Measurements from ENCODE around the gene PCSK7. TPM values are rescaled to one million over a fixed set of nuclear protein-coding genes. Genes with fewer than 3 reads are reported as not detected.

Gene PCSK7
- total and polyA plus RNA-seq, 2 donors (not counting 3 experiments of a cell fraction or from before 2014, with no cell fraction given) = 40.8 to 72.7 TPM

GRCh38 chr11:117201658-117202305, 30.1 kb downstream of the PCSK7 start:
- Histone ChIP-seq H4K20me1 (replicated peaks; ENCODE audit: control insufficient read depth, extremely low read depth, insufficient read depth, low read length) (no peaks in the 10 kb centered on the region), H3K4me1 (ENCODE audit: control insufficient read depth, extremely low read depth, insufficient read depth, low read length) (peaks cover 9% of the 10 kb centered on the region), H2AFZ (ENCODE audit: low read depth, low read length) (no peak overlapping the region), H3K9me1 (replicated peaks; ENCODE audit: control insufficient read depth, extremely low read depth, insufficient read depth, low read length) (no peaks in the 10 kb centered on the region), H3K36me3 (ENCODE audit: control insufficient read depth in 2 of 2, extremely low read depth in 1 of 2, insufficient read depth in 2 of 2, low read length in 2 of 2) (peaks cover 0 to 4% of the 10 kb centered on the region in 2 experiments), H3K79me2 (ENCODE audit: control insufficient read depth, insufficient read depth, low read length) (no peaks in the 10 kb centered on the region), H3K4me2 (ENCODE audit: insufficient read depth, low read length) (no peak overlapping the region), H3K27me3 (ENCODE audit: control insufficient read depth in 2 of 2, insufficient read depth in 2 of 2, low read length in 2 of 2) (no peaks in the 10 kb centered on the region), H3K4me3 (replicated peaks in 1 of 3; ENCODE audit: insufficient read depth in 1 of 3, low read depth in 1 of 3, low read length in 3 of 3) (no peak overlapping the region), H3K9me3 (replicated peaks; ENCODE audit: control insufficient read depth, insufficient read depth, low read length) (no peaks in the 10 kb centered on the region), H3K9ac (replicated peaks; ENCODE audit: extremely low read depth, insufficient read depth, low read length) (no peak overlapping the region), H3K27ac (ENCODE audit: insufficient read depth, low read depth, low read length) (no peak overlapping the region)
- no peak for DNase-seq (ENCODE audit: low read depth, low spot score)
- FAIRE-seq = no peak
- ChIA-PET POLR2A (interaction anchor here (0.7 kb wide), 1 partner anchor 414 kb away, joined by 3 read pairs; the partner anchor contains the start of gene ZPR1), CTCF (interaction anchor here (0.8 to 1.6 kb wide), 3 partner anchors 20 to 30 kb away, joined by 3 to 6 read pairs (median 3); partner anchors contain the start of gene PCSK7)
- TF ChIP-seq POLR2AphosphoS5 (IDR thresholded peaks at IDR 0.05; ENCODE audit: insufficient read depth, low read depth, low read length) (no peak), CTCF (IDR thresholded peaks at IDR 0.05; ENCODE audit: extremely low read depth in 1 of 2, insufficient read depth in 1 of 2, low read depth in 1 of 2, low read length in 2 of 2) (no peak), EZH2 (IDR thresholded peaks at IDR 0.05; ENCODE audit: borderline replicate concordance, low read depth, low read length, severe bottlenecking) (no peak), POLR2A (IDR thresholded peaks at IDR 0.05; ENCODE audit: low read depth, low read length) (no peak), JUN (IDR thresholded peaks at IDR 0.05; ENCODE audit: borderline replicate concordance, insufficient read depth, insufficient read length, low read depth) (no peak)
- dilution Hi-C loops (cut with MboI; ENCODE audit: extremely low pct_ligation_motif_present, low sequenced_read_pairs) (no loop called here), intact Hi-C loops (cut with micrococcal nuclease) (no loop called here)
- no TSS peak for BruUV-seq (replicated peaks)
